Forelimb muscle (tissue), 1 donor: ENCODE data around the gene SCUBE1. TPM values are rescaled to one million over a fixed set of nuclear protein-coding genes. Genes with fewer than 3 reads are reported as not detected.

Experiments
- DNase-seq: peaks from one replicate; pipeline ENCODE4 v3.0.0-alpha.2; 2013; ENCODE audit warnings: low read depth
- polyA plus RNA-seq: library from polyadenylated mRNA; unstranded; fragments of 120-200 nt; gene quantifications from one replicate; pipeline ENCODE4 v1.2.1, GENCODE V29; 2013; ENCODE audit not compliant: insufficient read length

The SCUBE1 gene
- polyA plus RNA-seq, 1 donor, result 0.19 TPM

- no peak for DNase-seq
Measured at GRCh38 chr22:43216738-43217137, 126.4 kb downstream of the SCUBE1 start.

- no peak for DNase-seq
Measured at GRCh38 chr22:43213962-43214361, 129.2 kb downstream of the SCUBE1 start.

GRCh38 chr22:43213051-43213450 lies 130.1 kb downstream of the SCUBE1 start:
- no peak for DNase-seq

GRCh38 chr22:43212434-43212952 lies 130.7 kb downstream of the SCUBE1 start:
- DNase-seq, result no peak

- no peak for DNase-seq
Measured at GRCh38 chr22:43211941-43212433, 131.2 kb downstream of the SCUBE1 start.

- DNase-seq, result no peak
Measured at GRCh38 chr22:43210631-43211515, 132.3 kb downstream of the SCUBE1 start.

- no peak for DNase-seq
Measured at GRCh38 chr22:43209971-43210370, 133.2 kb downstream of the SCUBE1 start.

- DNase-seq, result no peak
Measured at GRCh38 chr22:43209523-43209890, 133.7 kb downstream of the SCUBE1 start.

GRCh38 chr22:43208703-43209522 lies 134.3 kb downstream of the SCUBE1 start:
- DNase-seq, result no peak

- no peak for DNase-seq
Measured at GRCh38 chr22:43207849-43208702, 135.1 kb downstream of the SCUBE1 start.

- DNase-seq, result no peak
Measured at GRCh38 chr22:43207386-43207785, 135.8 kb downstream of the SCUBE1 start.

- DNase-seq, result no peak
Measured at GRCh38 chr22:43206509-43207161, 136.5 kb downstream of the SCUBE1 start.

- DNase-seq, result no peak
Measured at GRCh38 chr22:43205748-43206508, 137.2 kb downstream of the SCUBE1 start.

GRCh38 chr22:43205261-43205691 lies 137.9 kb downstream of the SCUBE1 start:
- no peak for DNase-seq

GRCh38 chr22:43203471-43203981 lies 139.6 kb downstream of the SCUBE1 start:
- DNase-seq, result no peak

- no peak for DNase-seq
Measured at GRCh38 chr22:43202756-43203410, 140.3 kb downstream of the SCUBE1 start.

GRCh38 chr22:43202326-43202725 lies 140.8 kb downstream of the SCUBE1 start:
- no peak for DNase-seq

- no peak for DNase-seq
Measured at GRCh38 chr22:43201486-43202219, 141.5 kb downstream of the SCUBE1 start.

- DNase-seq, result no peak
Measured at GRCh38 chr22:43200555-43200954, 142.6 kb downstream of the SCUBE1 start.
